SHP77 (cell line): ENCODE results near the gene SCUBE2.
"Not testable (repeated sequence)": the region's sequence is repeated elsewhere in the genome, so short reads cannot be mapped to it uniquely, and the experiment has no call there.

ENCODE experiments used
- DNase-seq, 2 experiments: peaks; one replicate each; lab custom pipeline; 2025; lab: John Stamatoyannopoulos, UW

The SCUBE2 gene

DNA sequence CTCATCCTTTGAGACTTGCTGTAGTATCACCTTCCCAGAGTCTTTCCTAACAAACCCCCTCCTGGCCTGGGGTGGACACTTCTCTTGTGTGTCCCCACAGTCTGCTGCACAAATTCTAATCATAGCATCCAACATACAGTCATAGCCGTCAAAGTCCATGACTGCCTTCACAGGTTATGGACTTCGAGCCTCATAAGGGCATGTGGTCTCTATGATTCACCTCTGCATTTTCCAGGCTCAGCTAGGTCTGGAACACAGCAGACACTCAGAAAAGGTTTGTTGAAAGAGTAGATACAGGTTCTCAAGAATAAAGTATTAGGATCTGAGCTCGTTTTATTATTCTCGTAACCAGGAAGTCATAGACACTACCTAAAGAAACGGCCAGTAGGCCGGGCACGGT, 13.2 kb upstream of the SCUBE2 start:
- no peak for DNase-seq

DNA sequence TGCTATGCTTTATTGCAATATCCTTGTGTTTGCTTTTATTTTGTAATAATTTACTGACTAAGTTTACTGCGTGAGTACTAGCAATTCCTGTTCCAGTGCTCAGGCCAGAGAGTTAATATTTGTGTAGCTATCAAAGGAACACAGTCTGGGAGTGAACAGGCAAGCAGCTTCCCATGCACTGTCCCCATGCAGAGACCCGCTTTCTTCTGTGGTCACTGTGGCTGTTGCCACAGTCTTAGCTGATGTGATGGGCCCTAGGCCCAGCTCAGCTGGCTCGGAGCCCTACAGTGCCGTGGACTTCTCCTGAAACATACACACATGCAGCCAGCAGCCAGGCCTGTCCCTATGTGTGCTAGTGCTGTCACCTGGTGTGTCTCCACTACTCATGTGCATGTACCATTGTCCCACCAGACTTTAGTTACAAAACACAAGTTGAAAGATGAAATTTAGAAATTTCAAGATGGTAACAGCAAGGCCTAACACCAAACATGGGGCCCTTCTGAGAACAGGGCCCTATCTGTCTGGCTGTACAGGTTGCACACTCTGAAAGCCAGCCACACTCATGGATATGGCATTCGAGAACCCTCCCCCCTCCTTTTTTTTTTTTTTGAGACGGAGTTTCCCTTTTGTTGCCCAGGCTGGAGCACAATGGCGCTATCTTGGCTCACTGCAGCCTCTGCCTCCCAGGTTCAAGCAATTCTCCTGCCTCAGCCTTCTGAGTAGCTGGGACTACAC, 12.3 kb upstream of the SCUBE2 start:
- no peak for DNase-seq

DNA sequence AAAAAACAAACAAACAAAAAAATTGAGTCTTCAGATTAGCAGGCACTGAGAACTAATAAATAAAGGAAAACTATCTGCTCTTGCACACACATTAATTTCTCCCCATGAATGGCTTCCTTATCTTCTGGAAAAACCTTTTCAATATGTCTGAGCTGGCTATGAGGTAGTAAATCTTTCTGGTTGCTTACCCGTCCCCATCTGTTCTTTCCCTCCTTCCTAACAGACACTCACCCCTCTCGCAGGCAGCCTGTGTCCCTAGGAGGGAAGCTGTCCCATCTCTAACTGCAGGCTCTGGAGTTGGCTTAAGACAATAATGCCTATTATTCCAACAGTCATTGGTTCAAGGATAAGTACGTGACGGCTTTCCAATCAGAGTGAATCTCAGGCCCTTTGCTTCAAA, 8.2 kb upstream of the SCUBE2 start:
- no peak for DNase-seq

DNA sequence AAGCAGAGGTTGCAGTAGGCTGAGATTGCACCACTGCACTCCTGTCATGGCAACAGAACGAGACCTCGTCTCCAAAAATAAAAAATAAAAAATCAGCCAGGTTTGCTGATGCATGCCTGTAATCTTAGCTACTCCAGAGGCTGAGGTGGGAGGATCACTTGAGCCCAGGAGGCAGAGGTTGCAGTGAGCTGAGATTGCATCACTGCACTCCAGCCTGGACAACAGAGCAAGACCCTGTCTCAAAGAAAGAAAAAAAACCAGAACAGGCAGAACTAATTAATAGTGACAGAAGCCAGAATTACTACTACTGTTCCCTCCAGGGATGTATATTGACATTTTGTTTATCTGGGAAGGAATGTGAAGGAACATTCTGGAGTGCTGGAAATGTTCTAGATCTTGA, 7.1 kb upstream of the SCUBE2 start:
- not testable (repeated sequence) for DNase-seq

DNA sequence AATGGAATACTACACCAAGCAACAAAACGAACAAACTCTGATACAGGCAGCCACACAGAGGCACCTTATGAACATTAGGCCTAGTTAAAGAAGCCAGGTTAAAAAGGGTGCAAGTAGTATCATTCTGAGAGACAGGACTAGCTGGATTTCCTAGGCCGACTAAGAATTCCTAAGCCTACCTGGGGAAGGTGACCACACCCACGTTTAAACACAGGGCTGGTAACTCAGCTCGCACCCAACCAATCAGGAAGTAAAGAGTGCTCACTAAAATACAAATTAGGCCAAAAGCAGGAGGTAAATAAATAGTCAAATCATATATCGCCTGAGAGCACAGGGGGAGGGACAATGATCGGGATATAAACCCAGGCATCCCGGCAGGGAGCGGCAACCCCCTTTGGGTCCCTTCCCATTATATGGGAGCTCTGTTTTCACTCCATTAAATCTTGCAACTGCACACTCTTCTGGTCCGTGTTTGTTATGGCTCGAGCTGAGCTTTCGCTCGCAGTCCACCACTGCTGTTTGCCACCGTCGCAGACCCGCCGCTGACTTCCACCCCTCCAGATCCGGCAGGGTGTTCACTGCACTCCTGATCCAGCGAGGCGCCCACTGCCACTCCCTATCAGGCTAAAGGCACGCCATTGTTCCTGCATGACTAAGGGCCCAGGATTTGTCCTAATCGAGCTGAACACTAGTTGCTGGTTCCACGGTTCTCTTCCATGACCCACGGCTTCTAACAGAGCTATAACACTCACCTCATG, 6.0 kb upstream of the SCUBE2 start:
- not testable (repeated sequence) for DNase-seq

DNA sequence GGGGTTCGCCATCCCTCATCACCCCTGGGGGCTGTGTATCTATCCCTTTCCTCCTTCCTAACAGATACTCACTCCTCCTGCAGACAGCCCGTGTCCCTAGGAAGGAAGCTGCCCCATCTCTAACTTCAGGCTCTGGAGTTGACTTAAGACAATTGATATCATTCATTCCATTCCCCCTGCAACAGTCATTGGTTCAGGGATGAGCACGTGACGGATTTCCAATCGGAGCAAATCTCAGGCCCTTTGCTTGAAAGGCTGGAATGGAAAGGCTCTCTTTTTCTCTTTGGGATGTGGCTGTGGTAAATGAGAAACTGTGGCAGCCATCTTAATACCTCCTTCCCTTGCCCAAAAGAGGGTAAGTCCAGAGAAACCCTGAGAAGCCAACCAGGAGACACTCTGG, 5.0 kb upstream of the SCUBE2 start:
- no peak for DNase-seq

DNA sequence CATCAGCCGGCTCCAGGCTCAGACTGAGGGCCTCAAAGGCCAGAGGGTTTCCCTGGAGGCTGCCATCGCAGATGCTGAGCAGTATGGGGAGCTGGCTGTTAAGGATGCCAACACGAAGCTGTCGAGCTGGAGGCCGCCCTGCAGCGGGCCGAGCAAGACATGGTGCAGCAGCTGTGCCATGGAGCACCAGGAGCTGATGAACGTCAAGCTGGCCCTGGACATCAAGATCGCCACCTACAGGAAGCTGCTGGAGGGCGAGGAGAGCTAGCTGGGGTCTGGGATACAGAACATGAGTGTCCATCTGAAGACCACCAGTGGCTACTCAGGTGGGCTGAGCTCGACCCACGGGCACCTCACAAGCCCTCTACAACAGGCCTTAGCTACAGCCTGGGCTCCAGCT, 4.0 kb upstream of the SCUBE2 start:
- DNase-seq = no peak

DNA sequence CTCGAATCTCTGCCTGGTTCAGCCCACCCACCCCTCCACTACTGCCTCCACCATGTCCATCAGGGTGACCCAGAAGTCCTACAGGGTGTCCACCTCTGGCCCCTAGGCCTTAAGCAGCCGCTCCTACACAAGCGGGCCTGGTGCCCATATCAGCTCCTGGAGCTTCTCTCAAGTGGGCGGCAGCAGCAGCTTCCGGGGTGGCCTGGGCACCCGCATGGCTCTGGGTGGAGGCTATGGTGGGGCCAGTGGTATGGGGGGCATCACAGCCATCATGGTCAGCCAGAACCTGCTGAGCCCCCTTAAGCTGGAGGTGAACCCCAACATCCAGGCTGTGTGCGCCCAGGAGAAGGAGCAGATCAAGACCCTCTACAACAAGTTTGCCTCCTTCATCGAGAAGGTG, 3.0 kb upstream of the SCUBE2 start:
- DNase-seq = no peak

DNA sequence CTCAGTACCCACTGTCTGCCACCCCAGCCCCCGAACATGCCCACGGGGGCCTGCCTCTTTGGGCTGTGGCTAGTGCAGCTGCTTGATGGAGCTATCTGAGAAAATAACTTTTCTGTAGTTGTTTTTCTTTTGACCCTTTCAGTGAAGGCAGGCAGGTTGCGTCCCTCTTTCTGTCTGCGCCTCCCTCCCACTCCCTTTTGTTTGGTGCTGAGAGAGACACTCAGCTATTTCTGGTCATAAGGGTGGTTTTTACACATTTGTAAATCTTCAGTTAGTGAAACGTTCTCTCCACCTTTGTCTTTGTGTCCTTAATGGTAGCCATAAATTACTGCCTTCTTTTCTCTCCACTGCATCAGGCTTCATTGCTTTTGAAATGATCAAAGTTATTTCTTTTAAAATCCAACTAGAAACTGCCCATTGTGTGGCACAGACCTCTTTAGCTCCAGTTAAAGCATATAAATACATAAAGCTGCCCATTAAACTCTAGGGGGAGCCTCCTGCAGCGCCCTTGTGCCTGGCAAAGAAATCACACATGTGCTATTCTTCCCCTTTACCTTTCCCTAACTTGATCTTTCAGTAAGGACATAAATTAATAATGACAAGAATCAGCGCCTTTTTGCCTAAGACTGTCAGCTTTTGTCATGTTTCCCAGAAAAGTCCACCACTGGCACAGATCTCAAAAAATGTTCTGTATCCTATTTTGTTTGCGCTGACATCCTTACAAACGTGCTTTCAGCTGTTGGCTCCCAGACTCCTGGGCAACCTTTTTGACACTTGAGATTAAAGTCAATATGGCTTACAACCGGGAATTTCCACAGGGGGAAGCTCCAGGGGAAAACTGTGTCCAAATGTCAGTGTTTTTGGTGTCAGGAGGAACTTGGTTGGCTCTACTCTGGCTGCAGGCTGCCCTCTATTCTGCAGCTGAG, 1.7 kb upstream of the SCUBE2 start:
- DNase-seq = no peak

DNA sequence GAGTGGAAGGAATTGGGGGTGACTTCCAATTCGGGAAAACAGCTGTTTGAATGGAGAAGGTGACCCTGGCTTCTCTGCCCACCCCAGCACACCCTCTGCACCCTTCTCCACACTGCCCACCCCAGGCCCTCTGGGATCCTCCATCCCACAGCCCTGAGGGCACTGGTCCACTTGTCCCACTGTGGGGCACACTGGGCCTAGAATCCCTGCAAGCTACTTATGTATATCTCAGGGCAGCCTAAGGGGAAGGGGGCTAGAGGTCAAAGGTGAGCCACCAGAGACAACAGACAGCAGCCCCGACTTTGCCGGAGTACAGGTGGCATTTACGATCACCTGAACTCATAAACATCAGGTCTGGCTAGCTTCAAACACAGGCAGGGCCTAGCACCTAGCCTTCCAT, 673 bp upstream of the SCUBE2 start:
- no peak for DNase-seq

DNA sequence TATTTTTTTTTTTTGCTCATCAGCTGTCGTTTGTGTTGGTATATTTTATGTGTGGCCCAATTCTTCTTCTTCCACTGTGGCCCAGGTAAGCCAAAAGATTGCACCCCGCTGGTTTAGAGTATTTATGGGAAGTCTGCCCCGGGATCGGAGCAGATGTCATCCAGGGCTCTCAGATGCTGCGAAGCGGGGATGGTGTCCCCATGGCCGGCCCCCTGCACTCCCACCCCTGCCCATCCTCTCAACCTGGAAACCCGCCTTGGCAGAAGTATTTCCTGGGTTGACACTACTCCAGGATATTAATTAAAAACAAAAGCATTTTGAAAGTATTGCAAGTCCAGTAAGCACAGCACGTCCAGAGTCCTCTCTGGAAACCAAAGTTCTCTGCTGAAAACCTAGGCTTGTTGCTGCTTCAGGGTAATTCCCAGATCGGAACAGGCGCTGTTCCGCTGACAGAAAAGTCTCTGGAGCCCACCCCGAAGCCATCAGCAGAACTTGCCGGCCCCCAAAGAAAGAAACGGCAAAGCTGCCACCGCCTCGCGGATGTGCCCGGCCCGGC, 833 bp downstream of the SCUBE2 start:
- DNase-seq = no peak

DNA sequence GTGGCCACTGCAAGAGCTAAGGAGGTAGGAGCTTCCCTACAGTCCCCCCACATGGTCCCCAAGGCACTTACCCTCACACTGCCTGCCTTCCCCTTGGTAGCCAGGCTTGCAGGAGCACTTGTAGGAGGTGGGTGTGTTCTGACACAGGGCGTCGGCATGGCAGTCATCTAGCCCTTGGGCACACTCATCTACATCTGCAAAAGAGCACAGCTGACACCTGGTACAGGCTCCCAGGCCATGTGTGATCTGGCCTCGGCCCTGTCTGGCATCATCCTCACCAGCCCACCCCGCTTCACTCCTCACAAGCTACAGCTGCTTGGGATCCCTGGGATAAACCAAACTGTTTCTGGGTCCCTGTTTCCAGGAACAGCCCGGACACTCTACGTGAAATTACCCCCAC, 1.8 kb downstream of the SCUBE2 start:
- DNase-seq = no peak

DNA sequence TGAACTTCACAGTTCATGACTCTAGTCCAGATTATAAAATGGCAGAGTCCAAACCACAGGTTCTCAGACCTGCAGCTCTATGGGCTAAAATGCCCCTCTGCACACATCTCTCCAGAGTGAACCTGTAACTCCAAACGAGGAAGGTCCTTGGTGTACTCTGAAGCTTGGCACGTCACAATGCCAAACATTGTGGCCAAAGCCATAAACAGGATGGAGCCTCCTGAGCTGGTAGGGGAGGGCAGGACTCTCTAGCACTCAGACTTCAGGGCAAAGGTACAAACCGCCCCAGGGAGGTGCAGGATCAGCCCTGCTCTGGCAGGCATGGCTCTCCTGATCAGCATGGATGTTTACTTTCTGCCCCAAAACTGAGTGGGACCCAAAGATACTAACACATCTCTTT, 2.3 kb downstream of the SCUBE2 start:
- no peak for DNase-seq

DNA sequence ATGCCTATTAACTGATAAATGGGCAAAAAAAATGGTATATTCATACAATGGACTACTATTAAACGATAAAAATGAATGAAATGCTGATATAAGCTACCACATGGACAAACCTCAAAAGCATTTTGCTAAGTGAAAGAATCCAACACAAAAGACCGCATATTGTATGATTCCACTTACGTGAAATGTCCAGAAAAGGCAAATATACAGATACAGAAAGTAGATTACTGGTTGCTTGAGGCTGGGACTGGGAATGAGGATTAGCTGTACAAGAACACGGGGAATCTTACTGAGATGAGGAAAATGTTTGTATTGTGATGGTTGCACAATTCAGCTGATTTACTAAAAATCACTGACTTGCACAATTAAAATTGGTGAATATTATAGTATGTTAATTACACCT, 8.8 kb downstream of the SCUBE2 start:
- DNase-seq = no peak

DNA sequence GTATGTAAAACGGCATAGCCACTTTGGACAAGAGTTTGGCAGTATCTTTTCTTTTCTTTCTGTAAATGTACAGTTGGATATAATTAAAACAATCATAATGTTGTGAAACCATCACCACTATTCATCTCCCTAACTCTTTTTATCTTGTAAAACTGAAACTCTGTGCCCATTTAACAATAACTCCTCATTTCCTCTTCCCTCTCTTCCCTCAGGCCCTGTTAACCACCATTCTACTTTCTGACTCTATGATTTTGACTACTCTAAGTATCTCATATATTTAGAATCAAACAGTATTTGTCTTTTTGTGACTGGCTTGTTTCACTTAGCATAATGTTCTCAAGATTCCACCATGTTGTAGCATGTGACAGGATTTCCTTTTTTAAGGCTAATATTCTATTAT, 10.2 kb downstream of the SCUBE2 start:
- no peak for DNase-seq

DNA sequence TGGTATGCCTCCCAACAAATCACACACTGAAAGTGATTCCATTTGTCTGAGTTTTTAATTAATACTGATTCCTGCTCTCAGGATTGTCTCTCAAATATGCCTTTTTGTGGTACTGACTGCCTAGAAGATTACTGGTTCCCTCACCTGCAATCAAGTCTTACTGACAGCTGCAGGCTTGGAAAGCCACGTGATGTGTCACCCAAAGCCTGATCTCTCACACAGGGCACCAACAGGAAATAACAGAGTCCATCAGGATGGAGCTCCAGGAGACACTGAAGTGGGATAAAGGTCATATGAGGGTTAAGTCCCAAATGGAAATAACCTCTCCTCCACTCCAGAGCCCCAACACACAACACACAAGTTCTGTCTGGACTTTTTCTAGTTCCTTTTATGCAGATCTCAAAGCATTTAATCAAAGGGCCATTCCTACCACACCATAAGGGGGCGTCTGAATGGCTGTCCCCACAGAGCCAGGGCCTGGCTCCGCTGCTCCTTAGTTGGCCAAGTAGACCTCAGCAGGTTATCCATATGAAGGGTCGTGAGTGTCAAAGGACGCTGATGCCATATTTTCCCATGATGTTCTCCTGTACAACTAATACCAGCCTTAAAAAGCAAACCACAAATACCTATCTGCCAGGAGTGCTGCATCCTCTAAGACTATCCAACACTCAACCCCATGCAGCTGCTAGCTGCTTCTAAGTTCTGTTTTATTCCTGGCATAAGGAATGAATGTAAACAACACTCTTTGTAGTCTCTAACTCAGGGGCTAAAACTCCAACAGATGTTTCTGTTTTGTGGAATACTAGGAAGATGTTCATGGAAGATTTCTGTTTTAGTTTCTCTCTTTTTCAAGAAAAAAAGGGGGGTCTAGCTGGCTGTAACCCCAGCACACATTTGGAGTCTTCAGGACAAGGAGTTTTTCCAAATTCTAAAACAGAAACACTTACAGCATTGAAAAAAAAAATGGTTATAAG, 13.0 kb downstream of the SCUBE2 start:
- DNase-seq = no peak

DNA sequence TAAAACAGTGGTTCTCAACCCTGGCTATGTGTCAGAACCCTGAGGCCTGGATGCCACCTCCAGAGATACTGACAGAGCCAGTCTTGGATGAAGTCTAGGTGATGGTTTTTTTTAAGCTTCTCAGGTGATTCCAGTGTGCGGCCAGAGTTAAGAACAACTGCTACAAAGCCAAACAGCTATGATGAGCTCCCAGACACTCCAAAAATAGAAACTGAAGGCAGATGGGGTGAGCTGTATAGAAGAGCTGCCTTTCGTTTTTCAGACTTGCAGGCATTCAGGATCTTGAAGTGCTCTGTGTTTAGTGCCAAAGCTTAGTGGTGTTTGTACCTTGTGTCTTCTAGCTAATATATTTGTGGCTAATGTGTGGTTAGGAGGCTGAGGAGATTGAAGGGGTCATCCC, 14.2 kb downstream of the SCUBE2 start:
- no peak for DNase-seq

DNA sequence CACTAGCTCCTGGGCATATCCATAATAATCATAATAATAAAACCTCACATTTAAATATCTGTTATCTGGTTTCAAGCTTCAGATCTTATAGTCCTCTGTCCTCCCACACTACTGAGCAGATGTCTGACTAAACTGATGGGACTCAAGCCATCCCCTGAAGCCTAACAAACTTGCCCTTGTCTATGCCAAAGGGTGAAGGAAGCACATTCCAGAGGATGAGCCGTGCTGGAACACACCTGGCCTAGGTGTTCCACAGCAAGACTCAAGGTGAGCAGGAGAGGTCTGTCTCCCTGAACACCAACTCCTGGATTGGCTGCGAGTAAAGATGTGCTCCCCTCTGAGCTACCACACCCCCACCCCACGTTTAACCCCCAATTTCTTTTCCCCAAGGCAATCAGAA, 14.7 kb downstream of the SCUBE2 start:
- DNase-seq = no peak

DNA sequence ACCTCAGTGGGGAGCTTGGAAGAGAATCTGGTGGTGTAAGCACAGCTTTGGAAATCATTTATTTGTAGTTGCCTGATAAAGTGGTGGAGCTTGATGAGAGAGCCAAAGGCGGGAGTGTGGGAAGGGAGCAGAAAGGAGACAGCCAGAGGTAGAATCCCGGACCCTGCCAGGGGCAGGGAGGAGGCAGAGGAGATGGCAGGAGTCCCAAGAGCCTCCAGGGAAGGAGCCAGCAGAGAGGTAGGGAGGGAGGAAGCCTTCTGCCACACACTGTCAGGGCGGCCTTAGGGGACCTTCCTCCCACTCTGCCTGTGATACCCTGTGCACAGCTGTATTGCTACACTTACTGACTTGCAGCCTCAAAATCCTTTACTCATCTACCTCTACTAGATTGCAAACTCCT, 15.4 kb downstream of the SCUBE2 start:
- DNase-seq = no peak

DNA sequence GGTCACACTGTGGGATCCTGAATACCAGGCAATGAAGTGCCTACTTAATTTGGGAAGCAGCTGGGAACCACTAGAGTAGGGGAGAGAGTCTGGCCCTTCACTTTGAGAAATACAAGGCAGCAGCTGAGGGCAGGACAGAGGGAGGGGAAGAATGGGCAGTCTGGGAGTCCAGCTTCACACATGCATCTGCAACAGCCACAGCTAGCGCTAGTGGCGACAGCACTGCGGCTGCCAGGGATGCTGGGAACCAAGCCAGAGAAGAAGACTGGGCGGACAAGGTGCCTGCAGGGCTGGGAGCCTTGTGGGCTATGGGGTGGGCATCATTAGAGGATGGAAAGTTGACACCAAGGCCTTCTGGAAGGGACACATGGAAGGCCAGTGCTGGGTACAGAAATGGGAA, 15.8 kb downstream of the SCUBE2 start:
- no peak for DNase-seq

DNA sequence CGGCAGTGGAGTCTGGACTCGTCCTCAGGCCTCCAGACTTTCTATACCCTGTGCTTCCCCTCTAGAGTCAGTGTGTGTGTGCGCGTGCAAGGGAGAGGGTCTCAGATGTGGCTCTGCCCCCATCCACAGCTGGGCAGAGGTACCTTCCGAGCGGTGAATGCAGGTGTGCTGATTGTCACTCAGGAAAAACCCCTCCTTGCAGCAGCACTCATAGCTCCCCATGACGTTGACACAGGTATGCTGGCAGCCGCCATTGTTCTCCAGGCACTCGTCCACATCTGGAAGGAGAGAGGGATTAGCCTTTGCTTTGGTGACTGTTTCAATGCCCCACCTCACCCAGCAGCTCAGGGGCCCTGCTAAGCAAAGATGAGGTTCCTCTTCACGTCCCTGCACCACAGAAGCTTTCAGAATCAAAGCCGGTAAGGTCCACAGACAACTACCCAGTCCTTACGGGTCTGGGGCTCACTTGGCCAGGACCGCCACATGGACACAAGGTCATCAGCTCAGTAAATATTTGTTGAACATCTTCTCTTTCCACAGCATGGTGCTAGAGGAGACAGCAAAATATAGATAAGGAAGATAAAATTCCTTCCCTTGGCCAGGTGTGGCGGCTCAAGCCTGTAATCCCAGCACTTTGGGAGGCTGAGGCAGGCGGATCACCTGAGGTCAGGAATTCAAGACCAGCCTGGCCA, 16.9 kb downstream of the SCUBE2 start:
- DNase-seq = no peak
